Activated T-cell treated with anti-CD3 and anti-CD28 coated beads, Interleukin-2, amount 50 U/mL, for 4 hours (primary cell): Measurements from ENCODE around the gene HNRNPAB. TPM values are rescaled to one million over a fixed set of nuclear protein-coding genes. Genes with fewer than 3 reads are reported as not detected.
"Not testable (repeated sequence)": the region's sequence is repeated elsewhere in the genome, so short reads cannot be mapped to it uniquely, and the experiment has no call there.

ENCODE experiments used
- ATAC-seq, 2 donors: fragments of 200-7000 bp; cut with Tn5 transposase; one replicate each; pipeline ENCODE4 v1.10.0; 2021
- DNase-seq: peaks from one replicate; pipeline ENCODE4 v3.0.0-alpha.2; 2020
- H3K27me3 Mint-ChIP-seq: one replicate; pipeline ENCODE4 v1.8.0; 2021; ENCODE audit warnings: low read depth, mixed read lengths
- H3K36me3 Mint-ChIP-seq: one replicate; pipeline ENCODE4 v1.8.0; 2022; ENCODE audit warnings: mixed read lengths; ENCODE audit not compliant: insufficient read depth
- H3K4me1 Mint-ChIP-seq: one replicate; pipeline ENCODE4 v1.8.0; 2021; ENCODE audit warnings: low read depth, mixed read lengths
- H3K4me3 Mint-ChIP-seq: one replicate; pipeline ENCODE4 v1.8.0; 2021; ENCODE audit warnings: mild to moderate bottlenecking, moderate library complexity, mixed read lengths
- H3K9me3 Mint-ChIP-seq: one replicate; pipeline ENCODE4 v1.8.0; 2021; ENCODE audit warnings: mixed read lengths
- total RNA-seq, 3 donors: library from RNA; stranded (reverse); gene quantifications; one replicate each; pipeline ENCODE4 v1.2.1, GENCODE V29; 2021

The HNRNPAB gene
- total RNA-seq, 3 donors from 2014 or later: 646 to 699 (median 679) TPM

DNA sequence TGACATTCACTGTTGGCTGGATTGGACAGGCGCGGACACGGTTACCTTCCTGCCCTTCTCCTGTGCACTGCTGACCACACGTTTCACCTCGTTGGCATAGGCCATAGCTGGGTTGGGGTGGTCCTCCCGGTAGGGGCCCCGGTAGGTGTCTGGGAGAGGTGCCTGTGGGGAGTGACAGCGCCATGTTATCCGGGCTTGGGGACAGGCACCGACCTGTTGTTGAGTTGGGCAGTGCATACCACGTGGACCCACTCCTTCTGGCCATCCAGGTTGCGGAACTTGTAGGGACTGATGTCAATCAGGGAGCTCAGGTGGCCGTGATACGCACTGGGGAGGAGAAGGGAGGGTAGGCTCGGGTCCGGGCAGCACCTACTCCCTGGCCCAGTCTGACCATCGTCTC is 20.1 kb downstream of the HNRNPAB start:
- H3K36me3 Mint-ChIP-seq: peaks cover 60% of the 10 kb centered on the region
- no peak for ATAC-seq
- peaks cover 36% of the 10 kb centered on the region for H3K4me1 Mint-ChIP-seq

DNA sequence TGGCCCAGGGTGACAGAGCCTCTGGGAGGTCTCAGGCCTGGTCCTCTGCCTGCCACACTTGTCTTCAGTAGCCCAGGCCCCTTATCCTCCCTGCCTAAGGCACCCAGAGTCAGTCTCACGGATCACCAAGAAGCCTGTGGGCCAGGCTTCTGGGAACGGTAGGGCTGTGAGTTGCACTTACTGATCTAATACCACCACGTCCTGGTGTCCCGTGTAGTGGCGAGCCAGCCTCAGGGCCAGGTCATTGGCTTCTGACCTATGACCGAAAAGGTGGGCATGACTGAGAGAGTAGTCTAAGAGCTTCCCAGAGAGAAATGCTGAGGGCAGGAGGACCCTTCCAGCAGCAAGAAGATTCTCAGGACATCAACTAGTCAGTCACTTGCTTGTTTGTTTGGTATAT is 20.8 kb downstream of the HNRNPAB start:
- no peaks in the 10 kb centered on the region for H3K9me3 Mint-ChIP-seq
- H3K4me3 Mint-ChIP-seq: no peak overlapping the region
- H3K27me3 Mint-ChIP-seq: no peaks in the 10 kb centered on the region
- DNase-seq (no peak), ATAC-seq (no peak)
- H3K36me3 Mint-ChIP-seq: peaks cover 62% of the 10 kb centered on the region
- peaks cover 42% of the 10 kb centered on the region for H3K4me1 Mint-ChIP-seq

More for the DNA sequence above, 20.1 kb downstream of the HNRNPAB start:
- H3K27me3 Mint-ChIP-seq: no peaks in the 10 kb centered on the region
- no peak overlapping the region for H3K4me3 Mint-ChIP-seq
- no peaks in the 10 kb centered on the region for H3K9me3 Mint-ChIP-seq
- DNase-seq: no peak

DNA sequence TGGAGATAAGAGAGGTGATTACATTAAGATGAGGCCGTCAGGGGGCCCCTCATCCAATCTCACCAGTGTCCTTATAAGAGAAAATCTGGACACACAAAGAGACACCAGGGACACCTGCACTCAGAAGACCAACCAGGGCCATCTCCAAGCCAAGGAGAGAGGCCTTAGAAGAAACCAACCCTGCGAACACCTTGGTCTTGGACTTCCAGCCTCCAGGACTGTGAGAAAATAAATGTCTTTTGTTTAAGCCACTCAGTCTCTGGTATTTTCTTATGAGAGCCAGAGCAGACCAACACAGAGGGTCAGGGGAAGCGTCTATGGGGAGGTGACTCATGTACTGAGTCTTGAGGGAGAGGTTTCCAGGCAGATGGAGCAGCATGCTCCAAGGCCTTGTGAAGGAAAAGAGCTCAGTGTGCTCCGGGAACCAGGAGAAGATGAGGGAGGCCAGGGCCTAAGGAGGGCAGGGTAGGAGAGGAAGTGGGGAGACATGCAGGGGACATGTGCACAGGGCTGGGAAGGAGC is 22.9 kb downstream of the HNRNPAB start:
- Mint-ChIP-seq H3K9me3 (no peaks in the 10 kb centered on the region), H3K36me3 (peaks cover 61% of the 10 kb centered on the region), H3K4me1 (peaks cover 44% of the 10 kb centered on the region), H3K27me3 (no peaks in the 10 kb centered on the region), H3K4me3 (peak overlapping the region; percentile 12)
- no peak for ATAC-seq
- DNase-seq: no peak

DNA sequence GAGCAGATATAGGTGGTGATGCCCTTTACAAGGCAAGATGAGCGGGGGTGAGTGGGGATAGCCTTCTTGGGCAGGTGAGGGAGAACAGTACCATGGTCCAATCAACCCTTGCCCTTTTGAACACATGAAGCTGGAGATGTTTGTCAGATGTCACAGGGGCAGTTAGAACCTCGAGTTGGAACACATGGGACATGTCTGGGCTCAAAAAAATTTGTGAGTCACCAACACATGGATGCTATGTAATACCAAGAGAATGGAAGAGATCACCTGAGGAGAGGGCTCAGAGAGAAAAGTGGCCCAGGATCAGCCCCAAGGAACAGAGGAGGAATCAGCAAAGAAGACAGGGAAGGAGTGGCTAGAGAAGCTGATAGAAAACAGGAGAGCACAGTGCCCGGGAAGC is 23.6 kb downstream of the HNRNPAB start:
- Mint-ChIP-seq H3K4me3 (no peak overlapping the region), H3K9me3 (no peaks in the 10 kb centered on the region), H3K27me3 (no peaks in the 10 kb centered on the region), H3K4me1 (peaks cover 44% of the 10 kb centered on the region), H3K36me3 (peaks cover 61% of the 10 kb centered on the region)
- DNase-seq (no peak), ATAC-seq (no peak)

DNA sequence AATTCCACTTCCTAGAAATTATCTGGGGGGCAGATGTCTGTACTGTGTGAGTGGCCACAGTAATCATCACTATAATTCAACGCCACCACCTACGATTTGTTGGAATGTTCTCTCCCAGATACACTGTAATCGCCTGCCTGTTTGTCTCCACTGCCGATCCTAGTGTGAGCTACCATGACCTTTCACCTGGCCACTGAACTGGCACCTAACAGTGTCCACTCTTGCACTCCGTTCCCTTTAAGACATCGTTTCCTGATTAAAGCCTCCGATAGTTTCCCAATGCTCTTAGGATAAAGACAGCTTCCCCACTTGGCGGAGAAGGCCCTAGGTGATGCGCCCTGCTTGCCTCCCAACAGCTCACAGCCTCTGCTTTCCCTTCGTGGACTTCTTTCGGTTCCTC is 24.3 kb downstream of the HNRNPAB start:
- no peaks in the 10 kb centered on the region for H3K9me3 Mint-ChIP-seq
- peak overlapping the region; percentile 48 for H3K4me3 Mint-ChIP-seq
- ATAC-seq (no peak), DNase-seq (no peak)
- H3K36me3 Mint-ChIP-seq: peaks cover 57% of the 10 kb centered on the region
- peaks cover 46% of the 10 kb centered on the region for H3K4me1 Mint-ChIP-seq
- no peaks in the 10 kb centered on the region for H3K27me3 Mint-ChIP-seq

DNA sequence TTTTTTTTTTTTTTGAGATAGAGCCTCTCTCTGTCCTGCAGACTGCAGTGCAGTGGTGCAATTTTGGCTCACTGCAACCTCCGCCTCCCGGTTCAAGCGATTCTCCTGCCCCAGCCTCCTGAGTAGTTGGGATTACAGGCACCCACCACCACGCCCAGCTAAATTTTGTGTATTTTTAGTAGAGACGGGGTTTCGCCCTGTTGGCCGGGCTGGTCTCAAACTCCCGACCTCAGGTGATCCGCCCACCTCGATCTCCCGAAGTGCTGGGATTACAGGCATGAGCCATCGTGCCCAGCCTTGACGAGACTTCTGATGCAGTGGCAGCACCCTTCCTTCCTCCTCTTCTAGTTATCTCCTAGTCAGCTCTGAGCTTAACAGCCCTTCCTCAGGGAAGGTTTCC is 24.8 kb downstream of the HNRNPAB start:
- Mint-ChIP-seq H3K36me3 (peaks cover 54% of the 10 kb centered on the region), H3K4me3 (peak overlapping the region; percentile 51), H3K4me1 (peaks cover 48% of the 10 kb centered on the region)
- H3K27me3 Mint-ChIP-seq, H3K9me3 Mint-ChIP-seq, DNase-seq, ATAC-seq: not testable (repeated sequence)

DNA sequence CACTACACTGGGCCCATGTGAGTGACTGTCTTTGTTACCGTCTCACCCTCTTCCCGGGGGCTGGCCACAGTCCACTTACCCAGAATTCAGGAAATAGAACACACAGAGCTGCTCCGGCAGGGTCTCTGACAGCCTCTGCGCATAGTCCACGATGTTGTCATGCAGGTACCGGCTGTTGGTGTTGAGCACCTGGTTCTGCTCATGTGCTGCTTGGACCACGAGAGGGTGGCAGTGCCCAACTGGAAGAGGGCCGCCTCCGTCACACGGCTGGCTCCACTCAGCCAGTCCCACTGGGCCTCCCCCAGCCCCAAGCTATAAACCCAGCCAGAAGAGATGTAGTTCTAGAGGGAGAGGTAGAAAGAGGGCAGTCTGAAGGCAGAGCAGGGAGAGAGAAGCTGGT is 25.5 kb downstream of the HNRNPAB start:
- Mint-ChIP-seq H3K4me1 (peaks cover 51% of the 10 kb centered on the region), H3K9me3 (no peaks in the 10 kb centered on the region), H3K4me3 (peak overlapping the region; percentile 69), H3K27me3 (no peaks in the 10 kb centered on the region), H3K36me3 (peaks cover 53% of the 10 kb centered on the region)
- no peak for ATAC-seq
- DNase-seq: no peak

DNA sequence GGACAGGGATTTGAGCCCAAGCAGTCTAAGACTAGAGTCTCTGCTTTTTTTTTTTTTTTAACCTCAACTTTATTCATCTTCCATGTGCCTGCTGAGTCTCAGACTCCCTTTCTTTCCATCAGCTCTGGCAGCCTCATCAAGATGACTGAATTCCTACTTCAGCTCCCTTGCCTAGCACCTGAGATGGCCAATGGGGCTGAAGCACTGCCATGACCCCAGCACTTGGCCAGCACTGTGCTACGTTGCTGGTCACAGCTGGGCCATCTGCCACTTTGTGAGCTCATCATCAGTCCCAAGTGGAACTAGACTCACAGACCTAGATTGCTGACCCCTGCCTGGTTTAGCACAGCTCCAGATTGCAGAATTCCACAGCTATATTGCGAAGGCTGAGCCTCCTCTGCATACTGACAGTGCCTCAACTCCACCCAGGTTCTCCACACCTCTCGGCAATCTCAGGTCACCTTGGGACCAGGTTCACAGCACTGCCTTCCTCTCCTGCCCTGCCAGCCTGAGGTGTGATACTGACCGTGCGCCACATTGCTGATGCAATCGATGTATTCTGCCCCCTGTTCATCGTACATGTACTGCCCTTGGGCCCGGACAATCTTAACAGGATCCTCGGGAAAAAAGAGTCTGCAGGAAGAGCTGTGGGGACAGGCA is 26.7 kb downstream of the HNRNPAB start:
- Mint-ChIP-seq H3K27me3 (no peaks in the 10 kb centered on the region), H3K4me3 (peak overlapping the region; percentile 91), H3K36me3 (peaks cover 45% of the 10 kb centered on the region), H3K9me3 (no peaks in the 10 kb centered on the region), H3K4me1 (peaks cover 54% of the 10 kb centered on the region)
- ATAC-seq (no peak), DNase-seq (no peak)

DNA sequence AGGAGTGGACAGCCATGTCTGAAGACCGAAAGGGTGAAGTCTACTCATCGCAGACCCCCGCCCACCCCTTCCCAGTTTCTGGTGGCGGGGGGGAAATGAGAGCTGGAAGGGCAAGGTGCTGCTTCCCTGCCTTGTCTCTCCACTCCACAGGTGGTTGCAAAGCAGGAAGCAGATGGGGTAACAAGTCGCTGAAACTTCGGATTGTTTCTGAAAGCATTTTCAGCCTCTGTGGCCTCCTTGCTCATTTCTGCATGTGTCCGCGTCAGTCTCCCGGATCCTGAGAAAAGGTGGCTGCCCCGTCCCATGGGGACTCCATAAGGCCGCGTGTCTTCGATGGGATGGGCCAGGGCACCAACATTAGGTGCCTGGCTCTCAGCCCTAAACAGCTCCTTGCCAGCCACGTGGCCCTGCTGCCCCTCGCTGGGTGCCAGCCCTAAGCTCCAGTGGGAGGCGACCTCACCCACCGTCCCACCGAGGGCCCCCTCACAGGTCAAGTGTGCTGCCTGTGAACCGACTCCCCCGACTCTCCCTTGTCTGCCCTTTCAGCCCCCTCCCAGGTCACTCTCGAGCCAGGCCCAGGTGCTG is 27.3 kb downstream of the HNRNPAB start:
- Mint-ChIP-seq H3K9me3 (no peaks in the 10 kb centered on the region), H3K4me3 (peak overlapping the region; percentile 91), H3K27me3 (no peaks in the 10 kb centered on the region), H3K36me3 (peaks cover 41% of the 10 kb centered on the region), H3K4me1 (peaks cover 57% of the 10 kb centered on the region)
- no peak for DNase-seq
- no peak for ATAC-seq

DNA sequence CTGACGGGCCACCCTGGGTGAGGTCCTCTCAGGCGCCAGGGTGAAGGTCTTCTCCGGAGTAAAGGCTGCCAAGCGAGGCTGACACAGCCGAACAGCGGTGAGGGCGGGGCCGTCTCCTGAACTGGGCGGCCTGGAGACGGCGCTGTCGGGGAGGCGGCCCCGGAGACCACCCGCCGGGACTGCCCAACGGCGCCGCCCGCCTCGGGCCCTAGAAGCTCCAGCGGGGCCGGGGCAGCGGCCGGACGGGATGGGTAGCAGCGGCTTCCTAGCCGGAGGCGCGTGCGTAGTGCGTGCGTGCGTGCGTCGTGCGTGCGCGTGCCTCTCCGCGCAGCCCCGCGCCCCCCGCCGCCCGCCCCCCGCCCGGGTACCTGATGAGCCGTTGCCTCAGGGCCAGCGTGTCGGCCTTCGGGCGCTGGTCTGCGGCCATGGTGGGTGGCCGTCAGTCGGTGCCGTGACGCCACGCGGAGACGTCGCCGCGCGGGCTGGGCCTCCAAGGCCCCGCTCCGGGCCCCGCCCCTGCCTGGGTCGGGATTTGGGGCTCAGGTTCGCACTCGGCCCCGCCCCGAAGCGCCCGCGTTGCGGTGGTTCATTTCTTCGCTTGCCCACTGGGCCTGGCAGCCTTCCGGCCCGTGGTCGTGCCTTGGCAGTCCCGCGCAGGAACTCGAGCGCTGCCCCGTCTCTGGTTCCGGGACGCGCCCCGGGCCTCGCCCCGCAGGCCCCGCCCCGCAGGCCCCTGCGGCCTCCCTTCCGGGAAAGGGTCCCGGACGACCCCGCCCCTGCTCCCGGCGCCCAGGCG is 28.0 kb downstream of the HNRNPAB start, which contains the start of gene PHYKPL:
Gene PHYKPL, minus strand, starts transcription at position 679 of the 796 bp plus-strand sequence. Its CDS starts 252 bp downstream, at position 427.
- DNase-seq: peak; percentile 58
- Mint-ChIP-seq H3K4me3 (peak within 1 kb of the TSS; percentile 91), H3K9me3 (no peaks in the 10 kb centered on the region), H3K4me1 (peaks cover 55% of the 10 kb centered on the region), H3K36me3 (peaks cover 34% of the 10 kb centered on the region), H3K27me3 (no peaks in the 10 kb centered on the region)
- ATAC-seq: peak; percentile 73 to 77

DNA sequence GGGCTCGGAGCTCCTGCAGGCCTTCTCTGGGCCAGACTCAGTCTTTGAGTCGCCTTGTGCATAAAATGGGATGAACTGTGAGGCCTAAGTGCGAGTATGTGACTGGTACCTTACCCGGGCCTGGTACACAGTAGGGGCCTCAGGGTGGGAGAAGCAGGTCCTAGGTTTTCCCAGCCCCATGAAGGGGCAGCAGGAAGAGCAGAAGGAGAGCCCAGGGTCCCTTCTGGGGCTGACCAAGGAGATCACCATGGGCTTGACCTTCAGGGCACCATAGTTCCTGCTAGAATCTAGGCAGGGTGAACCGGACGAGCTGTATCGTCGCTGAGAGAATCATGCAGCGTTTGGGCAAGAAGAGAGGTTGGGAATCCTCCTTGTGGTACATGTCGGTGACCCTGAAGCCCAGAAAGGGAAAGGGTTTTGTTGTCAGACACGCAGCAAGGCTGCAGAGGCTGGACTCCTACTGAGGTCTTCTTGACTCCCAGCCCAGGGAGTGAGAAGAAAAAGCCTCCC is 28.6 kb downstream of the HNRNPAB start:
- no peaks in the 10 kb centered on the region for H3K9me3 Mint-ChIP-seq
- no peak for DNase-seq
- H3K27me3 Mint-ChIP-seq: no peaks in the 10 kb centered on the region
- H3K36me3 Mint-ChIP-seq: peaks cover 27% of the 10 kb centered on the region
- peaks cover 51% of the 10 kb centered on the region for H3K4me1 Mint-ChIP-seq
- ATAC-seq: no peak
- peak overlapping the region; percentile 73 for H3K4me3 Mint-ChIP-seq

DNA sequence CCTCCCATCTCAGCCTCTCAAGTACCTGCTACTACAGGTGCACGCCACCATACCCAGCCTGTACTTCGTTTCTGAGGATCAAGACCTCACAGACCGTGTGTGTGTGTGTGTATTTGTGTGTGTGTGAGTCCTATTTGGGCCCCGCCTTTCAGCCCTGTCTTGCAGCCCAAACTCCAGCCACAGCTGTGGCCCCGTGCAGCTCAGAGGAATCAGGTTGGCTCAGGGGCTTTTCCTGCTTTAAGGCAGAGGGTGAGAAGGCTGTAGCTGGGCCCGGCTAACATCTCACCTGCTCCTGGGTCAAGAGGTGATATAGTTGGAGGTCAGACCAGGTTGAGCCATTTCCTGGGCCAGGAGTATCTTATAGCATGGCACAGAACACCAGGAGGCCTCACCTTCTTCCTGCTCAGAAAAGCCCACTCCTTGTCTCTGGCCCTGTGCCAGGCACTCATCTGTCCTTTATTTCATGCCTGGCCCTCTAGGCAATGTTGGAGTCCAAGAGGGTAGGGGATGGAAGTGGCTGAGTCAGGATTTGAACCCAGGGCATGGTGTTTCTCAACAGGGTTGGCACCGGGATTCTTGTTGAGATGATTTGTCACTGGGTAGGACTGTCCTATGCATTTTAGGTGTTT is 29.9 kb downstream of the HNRNPAB start:
- Mint-ChIP-seq H3K36me3 (peaks cover 20% of the 10 kb centered on the region), H3K4me1 (peaks cover 50% of the 10 kb centered on the region), H3K27me3 (no peaks in the 10 kb centered on the region), H3K4me3 (no peak overlapping the region), H3K9me3 (no peaks in the 10 kb centered on the region)
- ATAC-seq: no peak
- no peak for DNase-seq

DNA sequence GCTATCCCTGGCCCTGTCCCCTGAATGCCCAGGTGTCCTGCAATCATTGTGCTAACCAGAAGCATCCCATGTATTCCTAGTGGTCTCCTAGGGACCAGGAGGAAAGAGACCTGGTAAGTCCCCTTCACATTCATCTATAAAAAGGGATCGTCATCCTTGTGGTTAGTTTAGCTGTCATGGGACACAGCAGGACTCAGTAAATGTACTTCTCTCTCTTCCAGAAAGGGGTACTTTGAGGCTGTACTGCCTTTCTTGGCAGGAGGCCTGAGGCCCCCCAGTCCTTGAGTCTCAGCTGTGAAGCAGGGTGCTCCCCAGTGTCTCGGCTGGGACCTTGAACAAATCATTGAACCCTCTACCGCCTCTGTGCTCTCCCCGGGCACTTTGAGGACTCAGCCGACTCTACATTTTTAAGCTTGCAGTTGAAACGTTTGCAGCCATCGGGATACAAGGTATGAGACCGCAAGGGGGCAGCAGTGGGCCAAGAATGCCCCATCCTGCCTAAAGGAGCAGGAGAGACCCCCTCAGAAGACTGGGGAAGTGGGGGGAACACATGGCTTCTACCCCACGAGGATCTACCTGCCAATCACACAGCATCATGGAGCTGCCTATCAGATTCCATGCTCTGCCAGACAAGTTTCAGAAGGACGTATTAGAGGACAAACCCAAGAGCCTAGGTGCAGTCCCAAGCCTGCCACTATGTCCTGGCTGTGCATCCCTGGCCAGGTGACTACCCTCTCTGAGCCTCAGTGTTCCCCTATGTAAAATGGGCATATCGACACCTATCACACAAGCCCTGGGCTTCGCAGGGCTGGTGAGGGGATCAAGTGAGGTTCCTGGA is 30.6 kb downstream of the HNRNPAB start:
- H3K27me3 Mint-ChIP-seq: no peaks in the 10 kb centered on the region
- DNase-seq (peak; percentile 77), ATAC-seq (no peak)
- H3K9me3 Mint-ChIP-seq: no peaks in the 10 kb centered on the region
- no peak overlapping the region for H3K4me3 Mint-ChIP-seq
- peaks cover 14% of the 10 kb centered on the region for H3K36me3 Mint-ChIP-seq
- peaks cover 47% of the 10 kb centered on the region for H3K4me1 Mint-ChIP-seq
